ENCODE results near the gene CTAG2. TPM values are rescaled to one million over a fixed set of nuclear protein-coding genes. Genes with fewer than 3 reads are reported as not detected.

CTAG2 gene
- total RNA-seq, 4 donors from 2014 or later, result not detected

GRCh38 chrX:154655786-154656185 lies 2.4 kb upstream of the CTAG2 start:
- no peak for DNase-seq
- H3K9me3 ChIP-seq, result no peaks in the 10 kb centered on the region
- H3K4me1 ChIP-seq, result no peaks in the 10 kb centered on the region
- no peak overlapping the region for H3K4me3 ChIP-seq
- TF ChIP-seq, protein P1, sequence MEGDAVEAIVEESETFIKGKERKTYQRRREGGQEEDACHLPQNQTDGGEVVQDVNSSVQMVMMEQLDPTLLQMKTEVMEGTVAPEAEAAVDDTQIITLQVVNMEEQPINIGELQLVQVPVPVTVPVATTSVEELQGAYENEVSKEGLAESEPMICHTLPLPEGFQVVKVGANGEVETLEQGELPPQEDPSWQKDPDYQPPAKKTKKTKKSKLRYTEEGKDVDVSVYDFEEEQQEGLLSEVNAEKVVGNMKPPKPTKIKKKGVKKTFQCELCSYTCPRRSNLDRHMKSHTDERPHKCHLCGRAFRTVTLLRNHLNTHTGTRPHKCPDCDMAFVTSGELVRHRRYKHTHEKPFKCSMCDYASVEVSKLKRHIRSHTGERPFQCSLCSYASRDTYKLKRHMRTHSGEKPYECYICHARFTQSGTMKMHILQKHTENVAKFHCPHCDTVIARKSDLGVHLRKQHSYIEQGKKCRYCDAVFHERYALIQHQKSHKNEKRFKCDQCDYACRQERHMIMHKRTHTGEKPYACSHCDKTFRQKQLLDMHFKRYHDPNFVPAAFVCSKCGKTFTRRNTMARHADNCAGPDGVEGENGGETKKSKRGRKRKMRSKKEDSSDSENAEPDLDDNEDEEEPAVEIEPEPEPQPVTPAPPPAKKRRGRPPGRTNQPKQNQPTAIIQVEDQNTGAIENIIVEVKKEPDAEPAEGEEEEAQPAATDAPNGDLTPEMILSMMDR (IDR thresholded peaks at IDR 0.05), result no peak
- TF ChIP-seq POLR2A (IDR thresholded peaks at IDR 0.05), result no peak
- no peak overlapping the region for H3K27ac ChIP-seq
- no peaks in the 10 kb centered on the region for H3K27me3 ChIP-seq
- H3K36me3 ChIP-seq, result no peaks in the 10 kb centered on the region

DNA sequence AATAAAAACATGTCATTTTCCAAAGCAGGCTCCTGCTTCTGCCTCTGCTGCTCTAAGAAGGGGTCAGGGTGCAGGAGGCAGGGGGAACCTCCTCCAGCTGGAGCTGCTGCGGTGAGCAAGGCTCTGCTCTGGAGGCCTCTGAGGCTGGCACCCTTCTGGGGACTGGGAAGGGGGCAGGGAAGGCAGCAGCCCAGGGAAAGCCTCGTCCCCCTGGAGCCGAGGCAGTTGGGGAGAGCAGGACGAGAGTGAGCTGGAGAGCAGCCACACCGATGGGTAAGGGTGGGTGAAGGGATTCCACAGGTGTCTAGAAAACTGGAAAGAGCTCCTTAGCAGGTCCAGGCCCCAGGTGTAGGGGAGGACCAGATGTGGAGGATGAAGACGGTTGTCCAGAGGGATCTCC lies 2.0 kb upstream of the CTAG2 start:
- H3K4me3 ChIP-seq, result no peak overlapping the region
- no peaks in the 10 kb centered on the region for H3K36me3 ChIP-seq
- no peaks in the 10 kb centered on the region for H3K27me3 ChIP-seq
- H3K9me3 ChIP-seq, result no peaks in the 10 kb centered on the region
- H3K4me1 ChIP-seq, result no peaks in the 10 kb centered on the region
- TF ChIP-seq POLR2A (IDR thresholded peaks at IDR 0.05), result no peak
- TF ChIP-seq, protein P1 (IDR thresholded peaks at IDR 0.05), result no peak
- H3K27ac ChIP-seq, result no peak overlapping the region
- DNase-seq, result no peak

- no peaks in the 10 kb centered on the region for H3K27me3 ChIP-seq
- H3K4me3 ChIP-seq, result no peak overlapping the region
- H3K9me3 ChIP-seq, result no peaks in the 10 kb centered on the region
- no peaks in the 10 kb centered on the region for H3K4me1 ChIP-seq
- DNase-seq, result no peak
- H3K27ac ChIP-seq, result no peak overlapping the region
- no peaks in the 10 kb centered on the region for H3K36me3 ChIP-seq
- no peak for TF ChIP-seq POLR2A (IDR thresholded peaks at IDR 0.05)
- TF ChIP-seq, protein P1 (IDR thresholded peaks at IDR 0.05), result no peak
Observed at GRCh38 chrX:154654925-154655324, 1.5 kb upstream of the CTAG2 start.

- H3K27me3 ChIP-seq, result no peaks in the 10 kb centered on the region
- no peaks in the 10 kb centered on the region for H3K9me3 ChIP-seq
- no peak for DNase-seq
- H3K27ac ChIP-seq, result no peak overlapping the region
- H3K4me3 ChIP-seq, result no peak overlapping the region
- TF ChIP-seq, protein P1 (IDR thresholded peaks at IDR 0.05), result no peak
- no peak for TF ChIP-seq POLR2A (IDR thresholded peaks at IDR 0.05)
- no peaks in the 10 kb centered on the region for H3K36me3 ChIP-seq
- no peaks in the 10 kb centered on the region for H3K4me1 ChIP-seq
Observed at GRCh38 chrX:154654372-154654771, 993 bp upstream of the CTAG2 start.

DNA sequence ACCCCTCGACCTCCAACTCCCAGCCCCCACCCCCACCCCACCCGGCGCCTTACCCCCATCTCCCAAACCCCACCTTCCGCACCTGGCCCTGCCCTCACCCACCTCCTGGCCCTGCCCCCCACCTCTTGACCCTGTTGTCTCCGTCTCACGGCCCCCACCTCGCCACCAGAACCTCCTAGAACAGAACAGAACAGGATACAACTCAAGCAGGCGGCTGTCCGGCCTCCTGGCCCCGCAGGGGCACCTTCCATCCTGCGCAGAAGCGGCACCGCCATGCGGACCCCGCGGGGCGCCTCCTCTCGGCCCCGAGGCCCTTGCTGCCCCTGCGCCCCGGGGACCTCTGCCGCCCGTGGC lies 354 bp downstream of the CTAG2 start:
- H3K36me3 ChIP-seq, result no peaks in the 10 kb centered on the region
- no peaks in the 10 kb centered on the region for H3K9me3 ChIP-seq
- no peaks in the 10 kb centered on the region for H3K4me1 ChIP-seq
- no peak for DNase-seq
- no peak overlapping the region for H3K27ac ChIP-seq
- no peak for TF ChIP-seq POLR2A (IDR thresholded peaks at IDR 0.05)
- TF ChIP-seq, protein P1 (IDR thresholded peaks at IDR 0.05), result no peak
- no peak overlapping the region for H3K4me3 ChIP-seq
- H3K27me3 ChIP-seq, result no peaks in the 10 kb centered on the region
